Skin epidermis (tissue), 12 donors: ENCODE data around the gene GAS2L3.
A peak's percentile ranks its signal among the peaks of the same experiment; 100 is the strongest.
"Not testable (repeated sequence)": the region's sequence is repeated elsewhere in the genome, so short reads cannot be mapped to it uniquely, and the experiment has no call there.

Experiments
- H3K27ac ChIP-seq, 21 experiments: fragments of 200-600 bp; sonication (generic) in 11 of 21; one replicate each; pipeline ENCODE4 v1.5.0; 2020; ENCODE audit warnings: mild to moderate bottlenecking in 3 of 21, inconsistent platforms in 2 of 21, moderate library complexity in 2 of 21
- H3K4me3 ChIP-seq, 7 experiments: fragments of 200-600 bp; sonication (generic) in 2 of 7; one replicate each; pipeline ENCODE4 v1.5.0; 2020; ENCODE audit warnings: inconsistent platforms in 2 of 7, mild to moderate bottlenecking in 2 of 7, moderate library complexity in 1 of 7

Gene GAS2L3

DNA sequence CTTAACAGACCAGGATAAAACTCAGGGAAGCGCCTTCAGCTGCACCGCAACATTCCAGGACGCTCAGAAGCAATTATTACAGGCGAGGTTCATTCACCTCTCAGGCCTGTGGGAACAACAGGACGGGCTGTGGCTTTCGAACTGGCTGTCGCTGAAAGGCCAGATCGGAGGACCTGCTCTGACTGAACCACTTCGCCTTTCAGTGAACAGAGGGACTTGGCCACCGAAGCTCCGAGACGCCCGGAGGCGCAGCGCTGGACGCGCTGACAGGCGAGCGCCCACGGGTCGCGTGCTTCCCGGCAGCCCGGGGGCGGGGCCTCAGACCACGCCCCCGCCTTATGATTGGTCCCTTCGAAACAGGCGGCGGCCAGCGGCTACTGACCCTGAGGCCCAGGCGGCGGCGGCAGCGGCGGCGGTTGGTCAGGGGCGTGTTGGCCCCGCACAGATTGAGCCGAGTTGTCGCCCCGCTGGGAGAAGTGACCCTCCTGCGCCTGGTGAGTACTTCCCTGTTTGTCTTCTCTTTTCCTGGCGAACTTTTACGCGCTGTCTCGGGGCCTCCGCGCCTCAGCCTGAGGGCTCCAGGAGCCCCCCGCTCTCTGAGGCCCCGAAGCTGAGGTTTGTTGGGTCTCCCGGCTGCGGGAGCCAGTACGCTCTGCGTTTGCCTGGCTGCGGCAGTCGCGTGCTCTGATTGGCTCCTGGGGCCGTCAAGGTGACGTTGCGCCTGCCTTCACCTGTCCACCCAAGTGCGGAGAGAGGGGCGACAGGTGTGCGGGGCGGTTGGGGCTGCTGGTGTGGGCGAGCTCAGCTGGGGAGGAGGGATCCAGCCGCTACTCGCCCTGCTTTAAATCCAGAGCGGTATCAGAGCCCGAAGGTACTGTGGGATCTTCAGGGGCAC lies at the start of gene GAS2L3:
TSS of gene GAS2L3 (plus strand) at position 393 of the 895 bp plus-strand sequence. CDS start 21,221 bp downstream, outside the sequence.
- Histone ChIP-seq H3K27ac (peak within 1 kb of the TSS in 20 of 21 experiments; percentile 44 to 86 (median 73)), H3K4me3 (peak within 1 kb of the TSS; percentile 52 to 80 (median 68))

DNA sequence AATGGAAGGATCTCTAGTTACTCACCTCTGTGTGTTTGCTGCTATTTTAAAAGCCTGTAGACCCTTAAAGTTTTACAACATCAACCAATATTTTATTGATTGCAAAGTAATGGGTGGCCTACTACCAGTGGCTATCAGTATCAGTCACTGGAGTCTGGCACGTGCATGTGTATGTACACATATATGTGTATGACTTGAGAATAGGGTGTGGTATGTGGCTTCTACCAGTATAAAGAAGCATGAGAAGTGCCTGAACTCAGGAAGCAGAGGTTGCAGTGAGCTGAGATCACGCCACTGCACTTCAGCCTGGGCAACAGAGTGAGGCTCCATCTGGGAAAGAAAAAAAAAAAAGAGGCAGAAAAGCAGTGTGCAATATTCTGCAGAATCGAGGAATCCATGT lies 45.5 kb upstream of the GAS2L3 start:
- no peak overlapping the region for H3K27ac ChIP-seq
- H3K4me3 ChIP-seq = no peak overlapping the region

DNA sequence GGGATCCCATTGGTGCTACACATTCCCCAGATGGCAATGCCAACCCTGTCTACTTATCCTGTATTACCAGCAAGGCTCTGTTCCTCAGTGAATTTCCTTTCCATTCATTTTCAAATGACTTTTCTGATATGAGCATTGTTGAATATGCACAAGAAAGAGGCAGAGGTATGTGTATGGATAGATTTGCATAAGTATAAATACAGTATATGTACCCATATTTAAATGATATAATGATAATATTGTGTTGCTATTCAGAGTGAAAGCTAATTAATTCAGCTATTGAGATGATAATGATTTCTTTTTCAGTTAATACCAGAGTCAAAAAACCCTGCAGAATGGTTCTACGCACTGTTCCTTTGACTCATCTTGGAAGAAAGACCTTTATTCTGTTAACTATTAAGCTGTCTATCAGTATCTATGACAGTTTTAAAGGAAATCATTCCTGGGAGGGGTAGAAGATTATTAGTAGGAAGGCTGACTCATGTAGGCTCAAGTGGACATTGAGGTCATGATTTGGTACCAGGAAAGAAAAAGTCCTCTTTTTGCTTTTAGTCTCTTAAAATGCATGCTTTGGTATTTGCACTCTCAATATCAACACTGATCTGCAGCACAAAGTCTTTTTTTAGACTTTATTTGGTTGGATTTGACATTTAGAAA lies 44.9 kb upstream of the GAS2L3 start:
- Histone ChIP-seq H3K27ac (no peak overlapping the region), H3K4me3 (no peak overlapping the region)

DNA sequence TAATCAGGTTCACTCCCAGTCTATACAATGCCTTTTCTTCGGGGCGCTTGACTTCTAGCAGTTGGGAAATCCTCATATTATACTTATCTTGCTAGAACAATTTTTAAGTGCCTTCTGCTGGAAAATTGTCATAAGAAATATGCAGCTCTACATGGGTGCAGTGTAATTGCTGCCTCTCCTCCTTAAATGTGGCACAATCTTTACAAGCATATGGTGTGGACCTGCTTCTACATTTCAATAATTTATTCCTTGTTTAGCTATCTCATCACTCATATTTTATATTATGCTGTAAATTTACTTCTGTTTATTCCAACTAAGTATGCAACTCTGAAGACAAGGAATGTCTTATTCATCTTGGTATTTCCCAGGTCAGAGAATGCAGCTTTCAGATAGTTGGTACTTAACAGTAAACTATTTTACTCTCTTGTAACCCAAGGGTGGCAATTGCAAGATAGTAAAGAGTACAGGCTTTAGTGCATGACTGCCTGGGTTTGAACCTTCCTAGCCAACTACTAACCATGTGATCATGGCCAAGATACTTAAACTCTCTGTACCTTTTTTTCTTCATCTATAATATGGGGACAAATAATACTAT lies 43.6 kb upstream of the GAS2L3 start:
- no peak overlapping the region for H3K27ac ChIP-seq
- H3K4me3 ChIP-seq = no peak overlapping the region

DNA sequence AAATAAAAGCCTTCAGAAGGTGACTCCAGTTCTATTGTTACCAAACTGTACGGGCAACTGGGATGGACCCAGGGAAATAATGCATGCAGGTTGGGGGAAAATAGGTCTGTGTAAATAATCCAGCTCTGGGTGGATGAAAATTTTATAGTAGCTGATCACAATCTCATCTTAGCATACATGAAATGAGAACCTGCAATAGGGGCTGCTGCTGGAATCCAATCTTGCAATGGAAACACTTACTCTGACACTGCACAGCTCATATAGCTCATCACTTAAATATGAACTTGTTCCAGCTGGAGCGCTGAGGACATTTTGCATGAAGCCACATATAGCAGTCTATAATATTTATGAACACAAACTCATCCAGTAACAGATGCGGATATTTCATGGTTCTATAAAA lies 40.1 kb upstream of the GAS2L3 start:
- Histone ChIP-seq H3K4me3 (no peak overlapping the region), H3K27ac (no peak overlapping the region)

DNA sequence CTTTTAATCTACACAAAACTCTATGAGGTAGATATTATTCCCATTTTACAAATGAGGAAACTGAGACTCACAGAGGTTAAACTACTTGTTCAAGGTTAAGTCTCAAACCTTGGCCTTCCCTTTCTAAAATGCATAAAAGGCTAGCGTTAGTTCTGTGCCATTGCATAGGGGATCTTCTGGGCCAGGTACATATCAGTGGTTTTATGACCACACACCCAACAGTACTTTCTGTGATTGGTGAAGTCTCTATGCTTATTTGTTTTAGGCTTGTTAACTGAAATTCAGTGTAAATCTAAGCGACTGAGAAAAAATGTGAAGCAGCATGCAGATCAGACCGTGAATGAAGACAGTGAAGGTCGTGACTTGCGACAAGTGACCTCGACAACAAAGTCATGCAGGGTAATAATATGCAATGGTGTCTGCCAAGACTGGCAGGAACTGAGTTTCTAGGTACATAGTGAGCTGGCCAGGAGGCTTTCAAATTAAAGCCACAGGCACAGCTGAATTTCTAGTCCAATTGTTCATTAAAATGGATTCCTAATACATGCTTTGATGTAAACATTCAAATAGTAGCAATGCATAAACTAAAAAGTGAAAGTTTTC lies 38.8 kb upstream of the GAS2L3 start:
- H3K4me3 ChIP-seq = no peak overlapping the region
- no peak overlapping the region for H3K27ac ChIP-seq

DNA sequence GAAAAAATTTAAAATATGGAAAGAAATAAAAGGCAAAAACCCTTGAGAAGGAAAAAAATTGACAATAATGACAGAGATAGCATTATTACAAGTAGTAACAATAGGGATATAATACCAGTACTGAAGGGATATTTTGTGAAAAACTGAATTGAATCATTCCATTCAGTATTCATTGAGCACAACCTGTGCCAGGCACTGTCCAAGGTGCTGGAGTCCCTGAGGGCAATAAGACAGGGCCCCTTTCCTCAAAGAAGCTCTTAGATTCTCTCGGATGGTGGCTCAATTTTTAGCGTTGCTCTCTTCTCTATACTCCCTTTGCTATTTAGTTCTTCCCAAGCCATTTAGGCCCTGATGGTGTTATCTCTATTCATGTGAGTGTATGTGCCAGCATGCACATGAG lies 34.3 kb upstream of the GAS2L3 start:
- no peak overlapping the region for H3K4me3 ChIP-seq

DNA sequence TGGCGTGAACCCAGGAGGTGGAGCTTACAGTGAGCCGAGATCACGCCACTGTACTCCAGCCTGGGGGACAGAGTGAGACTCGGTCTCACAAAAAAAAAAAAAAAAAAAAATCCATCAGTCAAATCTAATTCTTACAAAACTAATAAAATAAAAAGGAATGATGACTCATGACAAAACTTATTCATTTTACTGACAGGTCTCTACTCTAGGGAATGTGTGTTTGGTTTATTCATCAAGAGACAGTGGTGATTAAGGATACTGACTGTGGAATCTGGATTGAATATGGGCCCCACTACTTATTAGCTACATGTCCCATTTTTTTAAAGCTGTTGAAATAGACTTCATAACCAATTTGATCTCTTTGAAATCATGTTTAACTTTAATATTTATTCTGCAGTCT lies 29.3 kb upstream of the GAS2L3 start:
- no peak overlapping the region for H3K27ac ChIP-seq

More for the DNA sequence above, 34.3 kb upstream of the GAS2L3 start:
- H3K27ac ChIP-seq = no peak overlapping the region

DNA sequence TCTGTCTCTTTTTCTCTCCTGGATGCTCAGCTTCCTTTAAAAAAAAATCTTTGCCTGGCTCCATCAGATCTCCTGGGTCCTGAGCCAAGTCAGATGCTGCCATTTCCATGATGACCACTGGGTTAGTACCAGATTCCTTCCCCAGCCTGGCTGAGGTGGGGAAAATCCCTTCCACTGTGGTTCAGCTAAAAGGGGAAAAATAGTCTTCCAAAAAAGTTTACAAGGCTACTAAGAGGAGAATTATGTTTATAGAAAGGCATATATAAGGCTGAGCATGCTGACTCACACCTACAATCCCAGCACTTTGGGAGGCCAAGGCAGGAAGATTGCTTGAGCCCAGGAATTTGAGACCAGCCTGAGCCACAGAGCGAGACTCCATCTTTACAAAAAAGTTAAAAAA lies 28.4 kb upstream of the GAS2L3 start:
- H3K4me3 ChIP-seq = no peak overlapping the region
- no peak overlapping the region for H3K27ac ChIP-seq

More for the DNA sequence above, 29.3 kb upstream of the GAS2L3 start:
- H3K4me3 ChIP-seq = no peak overlapping the region

DNA sequence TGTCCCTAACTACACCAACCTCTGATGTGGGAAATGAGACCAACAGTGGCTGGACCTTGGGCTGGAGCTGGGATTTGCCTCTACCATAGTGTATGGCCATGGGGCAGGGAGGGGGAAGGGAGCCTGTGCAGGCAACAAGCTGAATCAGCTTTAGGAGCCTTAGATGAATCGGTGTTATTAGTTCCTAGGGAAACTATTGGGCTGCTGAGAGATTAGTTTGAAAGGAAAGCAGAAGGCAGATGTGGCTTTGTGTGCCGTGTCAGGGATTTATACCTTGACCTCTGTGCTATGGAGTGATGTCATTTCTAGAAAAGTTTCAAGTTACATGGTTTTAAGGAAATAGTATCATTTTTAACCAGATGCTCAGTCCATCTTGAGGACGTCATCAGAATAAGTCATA lies 19.5 kb upstream of the GAS2L3 start:
- H3K4me3 ChIP-seq = no peak overlapping the region
- H3K27ac ChIP-seq = no peak overlapping the region

DNA sequence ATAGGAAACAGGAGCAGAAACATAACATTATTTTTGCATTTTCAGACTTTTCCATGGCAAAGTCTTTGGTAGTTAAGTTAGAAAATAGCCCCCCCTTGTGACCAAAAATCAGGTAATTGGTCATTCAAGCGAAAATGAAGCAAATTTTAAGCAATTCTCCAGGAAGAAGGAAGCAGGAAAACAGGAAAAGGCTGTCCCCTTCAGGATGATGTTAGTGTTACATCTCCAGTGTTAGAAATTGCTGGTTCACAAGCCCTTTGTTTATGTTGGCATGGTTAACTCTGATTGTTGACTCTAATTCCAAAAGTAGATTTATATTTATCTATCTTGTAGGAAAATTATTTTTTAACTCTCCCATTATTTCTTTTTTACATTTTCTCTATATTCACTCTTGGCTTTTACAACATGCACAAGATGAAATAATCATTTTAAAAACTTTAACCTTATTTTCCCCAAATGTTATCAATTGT lies 18.8 kb upstream of the GAS2L3 start:
- no peak overlapping the region for H3K4me3 ChIP-seq
- H3K27ac ChIP-seq = no peak overlapping the region

DNA sequence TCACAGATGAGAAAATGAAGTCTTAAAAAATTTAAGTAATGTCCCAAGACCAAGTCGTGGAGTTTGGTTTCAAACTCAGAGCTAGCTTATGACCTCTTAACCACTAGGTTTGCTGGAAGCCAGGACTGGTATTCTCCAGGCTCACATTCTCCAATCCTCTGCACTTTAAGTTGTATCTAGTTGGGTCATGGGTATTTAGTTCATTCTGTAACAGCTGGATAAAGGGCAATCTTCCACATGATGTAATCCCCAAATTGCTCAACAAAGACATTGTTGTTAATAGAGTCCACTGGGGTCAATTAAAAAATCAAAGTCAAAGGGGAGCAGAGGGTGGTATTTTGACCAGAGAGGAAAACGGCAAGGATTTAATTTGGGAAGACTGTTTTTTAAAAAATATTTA lies 17.8 kb upstream of the GAS2L3 start:
- Histone ChIP-seq H3K27ac (no peak overlapping the region), H3K4me3 (no peak overlapping the region)

DNA sequence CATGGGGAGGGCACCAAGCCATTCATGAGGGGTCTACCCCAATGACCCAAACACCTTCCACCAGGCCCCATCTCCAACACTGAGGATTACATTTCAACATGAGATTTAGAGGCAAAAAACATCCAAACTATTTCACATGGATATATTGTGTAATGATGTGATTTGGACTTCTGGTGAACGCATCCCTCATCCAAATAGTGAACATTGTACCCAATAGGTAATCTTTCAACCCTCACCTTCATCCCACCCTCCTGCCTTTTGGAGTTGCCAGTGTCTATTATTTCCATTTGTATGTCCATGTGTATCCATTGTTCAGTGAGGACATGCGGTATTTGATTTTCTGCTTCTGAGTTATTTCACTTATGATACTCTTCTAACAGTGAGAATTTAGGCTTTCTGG lies 16.1 kb upstream of the GAS2L3 start:
- no peak overlapping the region for H3K4me3 ChIP-seq
- H3K27ac ChIP-seq = no peak overlapping the region

DNA sequence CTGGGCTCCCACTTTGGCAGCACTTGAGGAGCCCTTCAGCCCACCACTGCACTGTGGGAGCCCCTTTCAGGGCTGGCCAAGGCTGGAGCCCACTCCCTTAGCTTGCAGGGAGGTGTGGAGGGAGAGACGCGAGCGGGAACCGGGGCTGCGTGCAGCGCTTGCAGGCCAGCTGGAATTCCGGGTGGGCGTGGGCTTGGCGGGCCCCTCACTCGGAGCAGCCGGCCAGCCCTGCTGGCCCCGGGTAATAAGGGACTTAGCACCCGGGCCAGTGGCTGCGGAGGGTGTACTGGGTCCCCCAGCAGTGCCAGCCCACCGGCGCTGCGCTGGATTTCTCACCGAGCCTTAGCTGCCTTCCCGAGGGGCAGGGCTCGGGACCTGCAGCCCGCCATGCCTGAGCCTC lies 14.2 kb upstream of the GAS2L3 start:
- H3K4me3 ChIP-seq, H3K27ac ChIP-seq: not testable (repeated sequence)

DNA sequence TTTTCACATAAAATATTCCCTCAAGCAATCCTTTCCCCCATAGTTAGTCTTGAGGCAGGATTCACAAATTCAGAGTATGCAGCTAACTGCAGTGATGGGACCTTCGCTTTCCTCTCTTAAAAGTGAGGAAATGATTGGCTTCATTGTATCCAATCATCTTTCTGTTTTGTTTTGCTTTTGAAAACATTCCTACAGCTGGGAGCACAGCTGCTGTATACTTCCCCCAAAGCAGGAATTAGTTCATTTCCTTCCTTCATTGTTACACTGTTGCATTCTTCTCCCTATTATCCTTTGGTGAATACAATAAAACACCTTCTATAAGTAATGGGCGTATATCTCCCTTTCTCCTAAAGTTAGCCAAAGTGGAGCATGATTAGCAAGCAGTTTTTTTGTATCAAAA lies 9.4 kb upstream of the GAS2L3 start:
- no peak overlapping the region for H3K4me3 ChIP-seq
- peak overlapping the region in 1 of 21 experiments; percentile 56 for H3K27ac ChIP-seq

DNA sequence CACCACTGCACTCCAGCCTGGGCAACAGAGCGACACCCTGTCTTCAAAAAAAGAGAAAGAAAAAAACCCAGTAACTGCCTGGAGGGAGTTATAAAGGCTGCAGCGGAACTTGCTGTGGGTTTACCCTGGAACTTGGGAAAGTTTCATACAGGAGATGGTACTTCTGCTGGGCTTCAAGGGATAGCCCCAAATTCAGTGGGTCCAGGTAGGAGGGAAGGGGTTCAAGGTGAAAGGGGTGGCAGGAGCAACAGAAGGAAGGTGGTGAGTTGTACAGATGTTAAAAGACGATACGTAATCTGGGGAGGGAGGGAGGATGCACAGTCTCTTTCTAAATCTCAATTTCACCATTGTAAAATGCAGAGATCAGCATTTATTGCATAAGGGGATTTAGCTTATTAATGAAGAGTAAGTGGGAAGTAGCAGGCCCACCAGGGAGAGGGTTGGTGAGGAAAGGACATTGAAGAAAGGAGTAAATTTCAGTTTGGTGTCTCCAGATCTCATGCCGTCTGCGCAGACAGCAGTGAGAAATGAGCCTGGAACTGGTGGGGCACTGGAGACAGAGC lies 8.5 kb upstream of the GAS2L3 start:
- H3K27ac ChIP-seq = peak overlapping the region in 1 of 21 experiments; percentile 56
- H3K4me3 ChIP-seq = no peak overlapping the region

DNA sequence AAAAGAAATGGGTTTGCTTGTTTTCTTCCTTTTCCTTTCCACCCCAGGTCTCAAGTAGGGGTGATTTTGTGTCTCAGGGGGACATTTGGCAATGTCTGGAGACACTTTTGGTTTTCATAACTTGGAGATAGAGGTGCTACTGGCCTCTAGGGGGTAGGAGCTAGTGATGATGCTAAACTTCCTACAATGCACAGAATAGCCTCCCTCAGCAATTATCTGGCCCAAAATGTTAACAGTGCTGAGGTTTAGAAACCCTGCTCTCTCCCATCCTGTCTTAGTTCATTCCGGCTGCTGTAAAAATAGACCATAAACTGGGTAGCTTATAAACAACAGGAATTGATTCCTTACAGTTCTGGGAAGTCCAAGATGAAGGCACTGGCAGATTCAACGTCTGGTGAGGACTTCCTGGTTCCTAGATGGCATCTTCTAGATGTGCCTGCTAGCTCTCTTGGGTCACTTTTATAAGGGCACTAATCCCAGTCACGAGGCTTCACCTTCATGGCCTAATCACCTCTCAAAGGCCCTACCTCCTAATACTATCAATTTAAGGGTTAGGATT lies 7.4 kb upstream of the GAS2L3 start:
- Histone ChIP-seq H3K27ac (peak overlapping the region in 2 of 21 experiments; percentile 1), H3K4me3 (no peak overlapping the region)

DNA sequence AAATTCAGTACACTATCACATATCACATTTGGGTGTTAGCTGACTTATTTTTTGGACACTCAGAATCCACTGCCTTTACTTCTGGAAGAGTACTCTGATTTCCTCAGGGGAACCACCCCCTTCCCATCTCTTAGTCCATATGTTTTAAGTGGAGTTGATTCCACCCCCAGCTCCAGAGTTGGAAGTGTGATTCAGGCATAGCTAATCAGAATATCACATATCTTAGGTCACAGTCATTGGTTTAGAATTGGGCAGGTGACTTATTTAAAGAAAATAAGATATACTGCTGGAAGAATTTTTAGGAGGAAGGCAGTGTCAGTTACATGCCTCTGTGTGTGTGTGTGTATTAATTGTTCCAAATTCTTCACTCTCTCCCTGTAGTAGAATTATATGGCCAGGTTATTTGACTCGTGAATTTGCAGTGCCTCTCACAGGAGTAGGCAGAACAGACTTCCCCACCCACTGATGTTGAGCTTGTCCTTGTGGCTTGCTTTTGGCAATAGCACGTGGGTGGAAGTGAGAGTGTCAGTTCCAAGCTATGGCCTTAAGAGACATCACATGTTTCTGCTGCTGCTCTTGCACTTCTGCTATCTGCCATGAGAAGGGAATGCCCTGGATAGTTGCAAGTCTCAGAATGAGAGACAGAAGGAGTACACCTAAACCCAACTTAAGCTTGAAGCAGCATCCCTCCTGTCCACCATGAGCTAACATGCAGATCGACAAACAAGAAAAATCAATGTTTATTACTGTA lies 6.4 kb upstream of the GAS2L3 start:
- peak overlapping the region in 3 of 21 experiments; percentile 10 to 49 (median 13) for H3K27ac ChIP-seq
- no peak overlapping the region for H3K4me3 ChIP-seq

DNA sequence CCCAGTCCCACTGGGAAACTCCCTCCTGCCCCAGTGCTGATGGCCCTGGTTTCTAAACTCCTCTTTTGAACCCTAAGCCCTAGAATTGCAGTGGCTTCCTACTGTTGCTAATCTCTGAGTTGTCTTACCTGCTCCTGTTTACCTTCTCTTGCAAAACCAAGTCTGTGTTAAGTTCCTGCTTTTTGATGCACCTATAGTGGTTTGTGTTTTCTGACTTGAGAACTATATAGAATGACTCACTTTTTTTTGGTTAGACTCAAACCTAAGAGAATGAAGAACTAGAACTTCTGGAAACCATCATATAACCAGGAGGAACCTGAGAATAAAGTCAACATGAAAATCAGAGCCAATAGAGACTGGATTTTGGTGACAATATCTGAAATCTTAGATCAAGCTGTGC lies 5.5 kb upstream of the GAS2L3 start:
- H3K27ac ChIP-seq = peak overlapping the region in 4 of 21 experiments; percentile 10 to 49 (median 22)
- no peak overlapping the region for H3K4me3 ChIP-seq
